Mesothelial cell of epicardium (in vitro differentiated cells): ENCODE data around the gene TECRL. TPM values are rescaled to one million over a fixed set of nuclear protein-coding genes. Genes with fewer than 3 reads are reported as not detected.
A peak's percentile ranks its signal among the peaks of the same experiment; 100 is the strongest.

Source experiments
- DNase-seq, 2 experiments: peaks; one replicate each; pipeline ENCODE4 v3.0.0; 2021; ENCODE audit warnings: low spot score in 2 of 2; ENCODE audit not compliant: unreplicated experiment in 2 of 2
- H3K27ac Mint-ChIP-seq: 2 replicates; pipeline ENCODE4 v1.8.0; 2021; ENCODE audit warnings: mixed read lengths
- H3K27me3 Mint-ChIP-seq: 2 replicates; pipeline ENCODE4 v1.8.0; 2021; ENCODE audit warnings: low read depth, mixed read lengths
- H3K36me3 Mint-ChIP-seq: 2 replicates; pipeline ENCODE4 v1.8.0; 2021; ENCODE audit warnings: mixed read lengths
- H3K4me1 Mint-ChIP-seq: 2 replicates; pipeline ENCODE4 v1.8.0; 2021; ENCODE audit warnings: mixed read lengths
- H3K4me3 Mint-ChIP-seq: 2 replicates; pipeline ENCODE4 v1.8.0; 2021; ENCODE audit warnings: mild to moderate bottlenecking, moderate library complexity, mixed read lengths
- H3K9me3 Mint-ChIP-seq: 2 replicates; pipeline ENCODE4 v1.8.0; 2021; ENCODE audit warnings: mixed read lengths
- CTCF ChIP-seq: fragments of 200-600 bp; sonication (generic); IDR thresholded peaks from one replicate; pipeline ENCODE4 v1.5.0; 2021; ENCODE audit warnings: antibody characterized with exemption; ENCODE audit not compliant: unreplicated experiment
- total RNA-seq: library from RNA; stranded (reverse); gene quantifications from 3 replicates; pipeline ENCODE4 v1.2.1, GENCODE V29; 2021

Gene TECRL, protein sequence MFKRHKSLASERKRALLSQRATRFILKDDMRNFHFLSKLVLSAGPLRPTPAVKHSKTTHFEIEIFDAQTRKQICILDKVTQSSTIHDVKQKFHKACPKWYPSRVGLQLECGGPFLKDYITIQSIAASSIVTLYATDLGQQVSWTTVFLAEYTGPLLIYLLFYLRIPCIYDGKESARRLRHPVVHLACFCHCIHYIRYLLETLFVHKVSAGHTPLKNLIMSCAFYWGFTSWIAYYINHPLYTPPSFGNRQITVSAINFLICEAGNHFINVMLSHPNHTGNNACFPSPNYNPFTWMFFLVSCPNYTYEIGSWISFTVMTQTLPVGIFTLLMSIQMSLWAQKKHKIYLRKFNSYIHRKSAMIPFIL
- total RNA-seq = 0.40 to 0.94 TPM (median 0.70 TPM) in 3 replicates

DNA sequence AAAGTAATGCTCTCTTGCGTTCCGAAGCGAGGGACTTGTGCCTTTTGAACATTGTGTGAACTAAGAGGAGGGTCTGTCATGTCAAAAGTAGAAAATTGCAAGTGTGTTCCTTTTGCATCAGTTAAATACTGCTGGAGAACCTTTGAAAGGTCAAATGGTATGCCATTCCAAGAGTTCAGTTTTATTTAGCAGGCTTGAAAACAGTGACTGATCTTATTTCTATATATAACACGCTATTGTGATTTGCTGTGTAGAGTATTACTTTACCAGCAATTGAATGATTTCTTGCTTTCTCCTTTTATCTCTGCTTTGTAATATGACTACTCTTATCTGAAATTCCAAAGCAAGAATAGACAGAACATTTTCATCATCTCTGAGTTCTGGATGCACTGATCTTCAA, at the start of gene TECRL:
TSS of gene TECRL (minus strand) at position 151 of the 400 bp plus-strand sequence. CDS start at position 52, 99 bp downstream.
- no peaks in the 10 kb centered on the region for H3K9me3 Mint-ChIP-seq
- no peak within 1 kb of the TSS for H3K27ac Mint-ChIP-seq
- no peaks in the 10 kb centered on the region for H3K36me3 Mint-ChIP-seq
- DNase-seq = no peak
- H3K27me3 Mint-ChIP-seq = no peaks in the 10 kb centered on the region
- H3K4me3 Mint-ChIP-seq = no peak within 1 kb of the TSS
- H3K4me1 Mint-ChIP-seq = peaks cover 17% of the 10 kb centered on the region
- TF ChIP-seq CTCF = no peak

DNA sequence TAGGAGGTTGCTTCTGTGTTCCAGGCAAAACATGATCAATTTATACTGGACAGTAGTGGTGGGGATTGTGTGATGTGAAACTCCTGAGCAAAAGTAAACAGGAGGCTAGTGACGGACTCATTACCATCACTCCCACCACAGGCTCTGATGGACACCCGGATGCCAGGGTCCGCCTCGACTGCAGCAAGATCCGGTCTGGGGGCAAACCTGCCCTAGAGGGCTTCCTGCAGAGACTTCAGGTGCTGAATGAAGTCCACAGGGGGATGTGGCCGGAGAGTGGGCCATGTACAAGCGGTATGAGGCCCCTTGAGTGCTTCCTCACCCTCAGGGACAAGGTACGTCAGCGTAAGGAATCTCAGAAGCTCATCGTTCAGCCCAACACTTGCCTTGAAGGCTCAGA, 23.4 kb upstream of the TECRL start:
- Mint-ChIP-seq H3K36me3 (peaks cover 4% of the 10 kb centered on the region), H3K27me3 (no peaks in the 10 kb centered on the region), H3K27ac (no peak overlapping the region), H3K4me3 (no peak overlapping the region), H3K4me1 (no peaks in the 10 kb centered on the region), H3K9me3 (peaks cover 45% of the 10 kb centered on the region)
- TF ChIP-seq CTCF = no peak
- no peak for DNase-seq

- TF ChIP-seq CTCF = no peak
- Mint-ChIP-seq H3K4me1 (no peaks in the 10 kb centered on the region), H3K36me3 (peaks cover 4% of the 10 kb centered on the region), H3K9me3 (peaks cover 35% of the 10 kb centered on the region), H3K27ac (no peak overlapping the region), H3K4me3 (no peak overlapping the region), H3K27me3 (no peaks in the 10 kb centered on the region)
- DNase-seq = no peak
Observed at GRCh38 chr4:64430933-64431332, 21.7 kb upstream of the TECRL start.

GRCh38 chr4:64417974-64418373, 8.7 kb upstream of the TECRL start:
- Mint-ChIP-seq H3K4me3 (no peak overlapping the region), H3K36me3 (no peaks in the 10 kb centered on the region), H3K27ac (peak overlapping the region; percentile 31), H3K4me1 (peaks cover 8% of the 10 kb centered on the region), H3K27me3 (no peaks in the 10 kb centered on the region), H3K9me3 (no peaks in the 10 kb centered on the region)
- no peak for DNase-seq
- TF ChIP-seq CTCF = no peak

DNA sequence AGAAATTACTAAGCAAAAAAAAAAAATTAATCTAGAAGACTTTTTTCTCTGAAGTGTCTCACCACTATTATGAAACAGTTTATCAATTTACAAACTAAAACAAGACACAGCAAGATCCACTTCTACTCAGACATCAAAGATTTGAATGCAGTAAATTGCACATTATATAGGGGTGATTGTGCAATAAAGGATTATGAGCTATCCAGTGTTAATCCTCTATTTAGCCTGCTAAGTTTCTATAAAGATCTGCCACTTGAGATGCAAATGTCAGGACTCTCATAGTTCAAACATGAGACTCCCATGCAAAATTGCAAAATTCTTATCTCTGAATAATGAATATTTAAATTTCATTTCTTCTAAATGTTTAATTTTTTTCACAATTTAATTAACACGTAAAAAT, 2.2 kb downstream of the TECRL start:
- no peak for DNase-seq
- Mint-ChIP-seq H3K9me3 (no peaks in the 10 kb centered on the region), H3K4me1 (peaks cover 34% of the 10 kb centered on the region), H3K4me3 (no peak overlapping the region), H3K27me3 (no peaks in the 10 kb centered on the region), H3K36me3 (no peaks in the 10 kb centered on the region), H3K27ac (no peak overlapping the region)
- no peak for TF ChIP-seq CTCF
